ENCODE results near the gene PEX1.
"Not testable (repeated sequence)": the region's sequence is repeated elsewhere in the genome, so short reads cannot be mapped to it uniquely, and the experiment has no call there.

The PEX1 gene

GRCh38 chr7:92503767-92504166 is 24.6 kb downstream of the PEX1 start:
- no peak for DNase-seq

- no peak for DNase-seq
Observed at GRCh38 chr7:92498557-92498956, 29.8 kb downstream of the PEX1 start.

GRCh38 chr7:92496876-92497275 is 31.4 kb downstream of the PEX1 start:
- DNase-seq, result no peak

- no peak for DNase-seq
Observed at GRCh38 chr7:92489634-92490033, 38.7 kb downstream of the PEX1 start.

- DNase-seq, result no peak
Observed at GRCh38 chr7:92487804-92488203, 40.5 kb downstream of the PEX1 start.

GRCh38 chr7:92485974-92486373 is 42.3 kb downstream of the PEX1 start:
- no peak for DNase-seq

- no peak for DNase-seq
Observed at GRCh38 chr7:92485267-92485892, 42.9 kb downstream of the PEX1 start.

- DNase-seq, result not testable (repeated sequence)
Observed at GRCh38 chr7:92484226-92484625, 44.1 kb downstream of the PEX1 start.

GRCh38 chr7:92483624-92484023 is 44.7 kb downstream of the PEX1 start:
- DNase-seq, result not testable (repeated sequence)

- DNase-seq, result not testable (repeated sequence)
Observed at GRCh38 chr7:92479146-92479545, 49.2 kb downstream of the PEX1 start.

- no peak for DNase-seq
Observed at GRCh38 chr7:92478711-92479110, 49.6 kb downstream of the PEX1 start.

GRCh38 chr7:92478095-92478494 is 50.2 kb downstream of the PEX1 start:
- no peak for DNase-seq

GRCh38 chr7:92477681-92478080 is 50.6 kb downstream of the PEX1 start, which contains the start of gene ERVW-1:
TSS of gene ERVW-1 (minus strand) at chr7:92477946. CDS start at chr7:92470381, 7,565 bp downstream.
- not testable (repeated sequence) for DNase-seq

- DNase-seq, result not testable (repeated sequence)
Observed at GRCh38 chr7:92475851-92476590, 52.3 kb downstream of the PEX1 start.

GRCh38 chr7:92475261-92475770 is 53.0 kb downstream of the PEX1 start:
- not testable (repeated sequence) for DNase-seq

GRCh38 chr7:92473989-92474388 is 54.3 kb downstream of the PEX1 start:
- not testable (repeated sequence) for DNase-seq

- DNase-seq, result not testable (repeated sequence)
Observed at GRCh38 chr7:92468589-92468988, 59.7 kb downstream of the PEX1 start.

- no peak for DNase-seq
Observed at GRCh38 chr7:92466682-92467081, 61.6 kb downstream of the PEX1 start.

- DNase-seq, result no peak
Observed at GRCh38 chr7:92464515-92464914, 63.8 kb downstream of the PEX1 start.

GRCh38 chr7:92462560-92462959 is 65.8 kb downstream of the PEX1 start:
- no peak for DNase-seq

- DNase-seq, result peak; percentile 22 to 35
Observed at GRCh38 chr7:92461027-92462003, 67.0 kb downstream of the PEX1 start.

- no peak for DNase-seq
Observed at GRCh38 chr7:92460510-92460909, 67.8 kb downstream of the PEX1 start.

- no peak for DNase-seq
Observed at GRCh38 chr7:92460109-92460508, 68.2 kb downstream of the PEX1 start.
